ENCODE results near the gene LRRC75B.
"Not testable (repeated sequence)": the region's sequence is repeated elsewhere in the genome, so short reads cannot be mapped to it uniquely, and the experiment has no call there.

GRCh38 chr22:24636513-24636912, 43.6 kb upstream of the LRRC75B start:
- TF ChIP-seq ZNF512 (tag; IDR thresholded peaks at IDR 0.05); SMARCE1 (IDR thresholded peaks at IDR 0.05); RFX5 (IDR thresholded peaks at IDR 0.05; ENCODE audit: low read depth, low read length); ZNF644 (tag; IDR thresholded peaks at IDR 0.05; ENCODE audit: low read depth); CAMTA2 (CRISPR knock-in tag; conservative IDR thresholded peaks at IDR 0.05); RBBP5 (IDR thresholded peaks at IDR 0.05; ENCODE audit: borderline replicate concordance, insufficient read depth, low read length, poor library complexity, severe bottlenecking); BRCA1 (IDR thresholded peaks at IDR 0.05); BRCA1 (CRISPR knock-in tag; IDR thresholded peaks at IDR 0.05); SFPQ (IDR thresholded peaks at IDR 0.05; ENCODE audit: low read depth, low read length); REST (IDR thresholded peaks at IDR 0.05; ENCODE audit: borderline replicate concordance); REST (CRISPR knock-in tag; IDR thresholded peaks at IDR 0.05; ENCODE audit: low read depth); MAFK (IDR thresholded peaks at IDR 0.05; ENCODE audit: low read length); FOXM1 (IDR thresholded peaks at IDR 0.05; ENCODE audit: low read depth); FOXM1 (CRISPR knock-in tag; IDR thresholded peaks at IDR 0.05; ENCODE audit: low read depth); NRF1 (conservative IDR thresholded peaks at IDR 0.05 in 1 of 2, IDR thresholded peaks at IDR 0.05 in 1 of 2); ZKSCAN8 (CRISPR knock-in tag; IDR thresholded peaks at IDR 0.05); ZBTB11 (CRISPR knock-in tag; IDR thresholded peaks at IDR 0.05): not testable (repeated sequence)
